SK-N-MC (cell line): Measurements from ENCODE around the gene CDC42EP3.

Experiments used
- EZH2 ChIP-seq: fragments of 200-600 bp; sonication (generic); IDR thresholded peaks from one replicate; pipeline ENCODE4 v1.6.1; 2017; ENCODE audit warnings: antibody characterized with exemption
- POLR2AphosphoS5 ChIP-seq: IDR thresholded peaks from 2 replicates; pipeline ENCODE4 v1.6.1; 2012; ENCODE audit warnings: mild to moderate bottlenecking, low read depth, low read length, borderline replicate concordance

DNA sequence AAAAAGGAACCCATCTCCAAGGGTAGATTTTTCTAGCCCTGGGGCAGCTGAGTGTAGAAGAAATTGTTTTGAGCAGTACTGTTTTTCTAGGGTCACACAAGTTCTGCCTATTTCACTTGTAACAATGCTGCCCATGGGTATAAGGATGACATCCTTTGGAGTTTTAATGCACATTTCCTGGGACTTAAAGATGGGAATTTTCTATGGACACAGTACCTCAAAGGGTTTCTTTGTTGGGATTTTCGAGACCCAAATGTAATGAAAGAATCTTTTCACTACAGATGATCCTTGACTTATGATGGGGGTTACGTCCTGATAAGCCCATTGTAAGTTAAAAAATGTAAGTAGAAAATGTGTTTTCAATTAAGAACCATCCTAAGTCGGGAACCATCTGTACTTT lies 31.8 kb downstream of the CDC42EP3 start:
- TF ChIP-seq EZH2 (no peak), POLR2AphosphoS5 (no peak)
